Cardiac muscle cell (in vitro differentiated cells and primary cell): Measurements from ENCODE around the gene USP6NL. TPM values are rescaled to one million over a fixed set of nuclear protein-coding genes. Genes with fewer than 3 reads are reported as not detected.
A peak's percentile ranks its signal among the peaks of the same experiment; 100 is the strongest.

Experiments used
- DNase-seq, 2 donors: peaks; one replicate each; pipeline versions ENCODE4 v3.0.0 to v3.0.0-alpha.2; 2010 to 2017; ENCODE audit warnings: low read depth in 1 of 2, low spot score in 1 of 2
- H3K27ac ChIP-seq: fragments of 200-600 bp; sonication (generic); 2 replicates; pipeline ENCODE4 v1.5.1; 2016
- H3K27me3 ChIP-seq: fragments of 200-600 bp; sonication (generic); 2 replicates; pipeline ENCODE4 v1.6.0; 2016; ENCODE audit warnings: control low read depth
- H3K36me3 ChIP-seq: fragments of 200-600 bp; sonication (generic); 2 replicates; pipeline ENCODE4 v1.5.1; 2016; ENCODE audit warnings: control low read depth
- H3K4me1 ChIP-seq: fragments of 200-600 bp; sonication (generic); 2 replicates; pipeline ENCODE4 v1.8.1; 2017; ENCODE audit warnings: low read depth, mild to moderate bottlenecking, mixed run types
- H3K4me3 ChIP-seq: fragments of 200-600 bp; sonication (generic); 2 replicates; pipeline ENCODE4 v1.5.1; 2016; ENCODE audit warnings: mild to moderate bottlenecking
- H3K9me3 ChIP-seq: fragments of 200-600 bp; sonication (generic); 2 replicates; pipeline ENCODE4 v1.5.1; 2017; ENCODE audit warnings: low read depth, mild to moderate bottlenecking, control low read depth
- CTCF ChIP-seq: IDR thresholded peaks from 2 replicates; pipeline ENCODE4 v1.5.1; 2012; ENCODE audit warnings: low read depth, mild to moderate bottlenecking, low read length
- polyA plus RNA-seq: library from polyadenylated mRNA; unstranded; fragments of >200 nt; fragmentation: Nextera tagmentation; extraction: Ambion mirVana; gene quantifications from 2 replicates; pipeline ENCODE4 v1.2.1, GENCODE V29; 2016
- total RNA-seq: library from RNA; depleted of rRNA; stranded (reverse); fragments of >200 nt; gene quantifications from 2 replicates; pipeline ENCODE4 v1.2.3, GENCODE V29; 2016

USP6NL gene
- total and polyA plus RNA-seq, 2 experiments from 2014 or later, result 13.6 to 25.4 TPM

- H3K36me3 ChIP-seq, result peaks cover 24% of the 10 kb centered on the region
- H3K27me3 ChIP-seq, result no peaks in the 10 kb centered on the region
- no peaks in the 10 kb centered on the region for H3K4me1 ChIP-seq
- H3K4me3 ChIP-seq, result no peak overlapping the region
- no peaks in the 10 kb centered on the region for H3K9me3 ChIP-seq
- no peak for DNase-seq
- no peak for TF ChIP-seq CTCF
- H3K27ac ChIP-seq, result no peak overlapping the region
Observed at GRCh38 chr10:11482306-11482705, 129.1 kb downstream of the USP6NL start.

- Histone ChIP-seq H3K27me3 (no peaks in the 10 kb centered on the region), H3K4me3 (no peak overlapping the region), H3K27ac (no peak overlapping the region), H3K4me1 (peaks cover 5% of the 10 kb centered on the region), H3K36me3 (peaks cover 24% of the 10 kb centered on the region), H3K9me3 (no peaks in the 10 kb centered on the region)
- no peak for DNase-seq
- no peak for TF ChIP-seq CTCF
Observed at GRCh38 chr10:11480687-11481086, 130.8 kb downstream of the USP6NL start.

GRCh38 chr10:11479300-11479699 lies 132.2 kb downstream of the USP6NL start:
- no peak for TF ChIP-seq CTCF
- Histone ChIP-seq H3K27ac (no peak overlapping the region), H3K27me3 (no peaks in the 10 kb centered on the region), H3K36me3 (peaks cover 16% of the 10 kb centered on the region), H3K9me3 (no peaks in the 10 kb centered on the region), H3K4me3 (no peak overlapping the region), H3K4me1 (peaks cover 8% of the 10 kb centered on the region)
- no peak for DNase-seq

- H3K27me3 ChIP-seq, result no peaks in the 10 kb centered on the region
- no peak for DNase-seq
- no peaks in the 10 kb centered on the region for H3K9me3 ChIP-seq
- peaks cover 10% of the 10 kb centered on the region for H3K4me1 ChIP-seq
- H3K4me3 ChIP-seq, result no peak overlapping the region
- no peak for TF ChIP-seq CTCF
- H3K36me3 ChIP-seq, result peaks cover 16% of the 10 kb centered on the region
- H3K27ac ChIP-seq, result no peak overlapping the region
Observed at GRCh38 chr10:11478807-11479206, 132.6 kb downstream of the USP6NL start.

GRCh38 chr10:11475831-11476434 lies 135.5 kb downstream of the USP6NL start:
- Histone ChIP-seq H3K36me3 (no peaks in the 10 kb centered on the region), H3K4me1 (peaks cover 13% of the 10 kb centered on the region), H3K9me3 (no peaks in the 10 kb centered on the region), H3K27me3 (no peaks in the 10 kb centered on the region), H3K4me3 (no peak overlapping the region), H3K27ac (peak overlapping the region; percentile 67)
- TF ChIP-seq CTCF, result no peak
- no peak for DNase-seq
